GM21737 (cell line): ENCODE data around the gene TULP3.

ENCODE experiments used
- ATAC-seq: cut with Tn5 transposase; IDR thresholded peaks from one replicate; pipeline ENCODE4 v1.9.1; 2021; ENCODE audit warnings: mild to moderate bottlenecking, moderate library complexity; ENCODE audit not compliant: unreplicated experiment

TULP3 gene

DNA sequence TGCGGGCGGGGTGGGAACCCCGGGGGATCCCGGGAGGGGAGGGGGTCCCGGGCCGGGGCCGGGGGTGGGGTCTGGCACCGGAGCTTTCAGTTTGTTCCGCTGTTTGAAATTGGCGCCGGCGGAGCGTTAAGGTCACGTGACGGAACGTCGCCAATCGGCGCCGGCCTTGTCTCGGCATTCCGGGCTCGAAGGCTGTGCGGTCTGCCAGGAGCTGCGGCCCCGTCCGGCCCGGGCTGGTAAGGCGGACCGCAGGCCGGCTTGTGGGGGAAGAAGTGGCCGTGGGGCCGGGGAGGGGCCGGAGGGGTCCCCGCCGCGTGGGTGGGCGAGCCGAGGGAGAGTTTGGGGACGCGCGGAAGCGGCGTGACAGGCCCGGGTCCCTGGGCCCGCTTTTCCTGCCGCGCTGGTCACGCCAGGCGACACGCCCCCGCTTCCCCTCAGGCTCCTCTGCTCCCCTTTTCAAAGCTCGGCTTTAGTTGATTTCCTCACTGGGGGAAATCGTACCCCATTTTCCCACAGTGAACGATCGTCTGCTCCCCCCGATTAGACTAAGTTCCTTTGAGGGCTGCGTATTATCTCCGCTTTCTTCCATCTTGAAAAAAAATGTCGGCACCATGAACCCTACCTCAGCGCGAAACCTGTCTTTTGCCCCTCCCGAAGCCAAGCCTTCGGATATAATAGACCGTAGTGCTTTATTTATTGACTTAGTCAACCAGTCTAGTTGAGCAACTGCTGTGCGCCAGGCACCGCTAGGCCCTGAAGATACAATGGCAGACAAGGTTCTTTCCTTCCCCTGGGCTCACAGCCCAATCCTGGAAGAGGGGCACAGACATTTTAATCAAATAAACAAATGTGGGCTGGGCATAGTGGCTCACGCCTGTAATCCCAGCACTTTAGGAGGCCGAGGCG, 13.4 kb upstream of the TULP3 start, which contains the start of the genes FOXM1 and RHNO1:
Gene FOXM1 (minus strand): TSS at position 128 of the 906 bp plus-strand sequence. CDS start 2,696 bp downstream, outside the sequence.
Gene RHNO1 (plus strand): TSS at position 177 of the 906 bp plus-strand sequence. CDS start 8,144 bp downstream, outside the sequence.
- peak; percentile 74 for ATAC-seq

- ATAC-seq: no peak
Observed at GRCh38 chr12:2877953-2878732, 12.5 kb upstream of the TULP3 start.

DNA sequence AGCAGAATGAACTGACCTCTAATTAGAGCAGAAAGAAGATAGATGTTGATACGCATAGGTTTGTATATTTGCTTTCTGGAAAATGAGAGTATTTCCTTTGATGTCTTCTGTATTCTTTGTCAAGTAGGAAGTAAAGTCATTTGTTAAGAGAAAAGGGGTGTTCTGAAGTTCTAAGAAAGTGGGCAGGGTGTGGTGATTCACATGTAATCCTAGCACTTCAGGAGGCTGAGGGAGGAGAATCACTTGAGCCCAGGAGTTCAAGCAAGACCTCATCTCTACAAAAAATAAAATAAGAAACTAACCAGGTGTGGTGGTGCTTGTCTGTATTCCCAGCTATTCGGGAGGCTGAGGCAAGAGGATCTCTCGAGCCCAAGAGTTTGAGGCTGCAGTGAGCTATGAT, 10.8 kb upstream of the TULP3 start:
- ATAC-seq: no peak

DNA sequence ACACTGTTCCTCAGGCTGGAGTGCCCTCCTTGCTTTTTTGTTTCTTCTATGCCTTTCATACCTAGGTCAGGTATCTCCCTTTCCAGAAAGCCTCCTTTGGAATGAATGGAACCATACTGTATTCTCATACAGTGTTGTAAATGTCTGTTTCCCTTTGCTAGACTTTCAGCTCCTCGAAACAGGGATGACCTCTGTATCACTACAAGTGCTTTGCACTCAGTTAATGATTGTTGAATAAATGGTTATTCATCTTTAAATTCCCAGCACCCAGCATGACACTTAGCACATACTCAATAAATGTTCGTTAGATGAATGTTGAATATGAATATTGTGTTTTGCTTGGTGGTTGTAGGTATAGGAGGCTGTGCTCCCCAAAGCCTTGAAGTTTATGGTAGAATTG, 5.9 kb upstream of the TULP3 start:
- no peak for ATAC-seq

GRCh38 chr12:2886768-2887450, 3.8 kb upstream of the TULP3 start:
- no peak for ATAC-seq

DNA sequence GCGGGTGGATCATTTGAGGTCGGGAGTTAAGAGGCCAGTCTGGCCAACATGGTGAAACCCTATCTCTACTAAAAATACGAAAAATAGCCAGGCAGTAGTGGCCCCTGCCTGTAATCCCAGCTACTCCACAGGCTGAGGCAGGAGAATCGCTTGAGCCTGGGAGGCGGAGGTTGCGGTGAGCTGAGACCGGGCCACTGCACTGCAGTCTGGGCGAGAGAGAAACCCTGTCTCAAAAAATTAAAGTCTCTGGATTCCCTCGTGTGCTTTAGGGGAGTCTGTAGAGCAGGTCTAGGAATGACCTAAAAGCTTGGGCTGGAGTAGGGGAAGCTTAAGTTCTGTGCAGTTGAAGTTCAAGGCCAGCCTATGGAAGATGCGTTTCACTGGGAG, 697 bp upstream of the TULP3 start:
- peak; percentile 2 for ATAC-seq

- ATAC-seq: peak; percentile 21
Observed at GRCh38 chr12:2891240-2892053, 756 bp downstream of the TULP3 start.

DNA sequence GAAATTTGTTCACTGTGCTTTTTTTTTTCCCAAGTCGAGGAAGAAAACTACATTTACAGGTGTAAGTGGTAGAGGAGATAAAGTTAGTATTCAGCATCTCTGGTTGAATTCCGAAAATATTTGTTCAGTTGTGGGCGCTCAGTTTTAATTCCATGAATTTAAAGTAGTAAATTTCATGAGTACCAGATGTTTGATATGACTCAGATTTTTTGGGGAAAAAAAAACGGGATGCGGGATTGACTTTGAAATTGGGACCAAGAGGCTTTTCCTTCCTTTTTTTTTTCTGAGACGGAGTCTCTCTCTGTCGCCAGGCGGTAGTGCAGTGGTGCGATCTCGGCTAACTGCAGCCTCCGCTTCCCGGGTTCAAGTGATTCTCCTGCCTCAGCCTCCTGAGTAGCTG, 1.6 kb downstream of the TULP3 start:
- no peak for ATAC-seq

DNA sequence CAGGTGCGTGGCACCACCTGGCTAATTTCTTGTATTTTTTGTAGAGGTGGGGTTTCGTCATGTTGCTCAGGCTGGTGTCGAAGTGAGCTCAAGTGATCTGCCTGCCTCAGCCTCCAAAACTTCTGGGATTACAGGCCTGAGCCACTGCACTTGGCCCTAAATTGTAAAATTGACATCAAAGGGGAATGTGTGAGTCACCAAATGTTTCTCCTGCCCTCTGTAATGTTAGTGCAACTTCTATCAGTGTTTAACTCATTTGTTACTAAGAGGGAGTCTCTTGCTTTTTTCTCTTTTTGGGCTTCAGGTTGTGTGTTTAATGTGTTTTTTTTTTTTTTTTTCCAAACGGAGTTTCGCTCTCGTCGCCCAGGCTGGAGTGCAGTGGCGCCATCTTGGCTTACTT, 2.3 kb downstream of the TULP3 start:
- no peak for ATAC-seq

DNA sequence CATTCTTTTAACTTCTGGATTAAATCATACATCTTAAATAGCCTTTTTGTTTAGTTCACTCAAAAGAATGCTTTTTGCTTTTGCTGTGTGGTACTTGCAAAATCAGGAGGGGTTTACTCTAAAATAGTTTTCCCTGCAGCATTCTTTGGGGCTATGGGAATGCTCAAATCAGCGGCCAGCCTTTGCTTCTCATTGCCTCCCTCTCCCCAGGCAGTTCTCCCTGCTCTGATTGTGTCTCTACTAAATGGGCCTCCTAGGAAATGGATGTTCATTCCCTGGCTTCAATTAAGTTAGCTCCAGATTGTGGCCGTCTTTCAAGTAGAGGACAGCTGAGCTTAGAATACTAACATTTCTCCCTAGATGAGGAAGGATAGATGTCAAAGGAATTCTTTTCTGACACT, 4.4 kb downstream of the TULP3 start:
- ATAC-seq: no peak

GRCh38 chr12:2895511-2895910, 4.8 kb downstream of the TULP3 start:
- ATAC-seq: no peak

- ATAC-seq: no peak
Observed at GRCh38 chr12:2897418-2897817, 6.7 kb downstream of the TULP3 start.

GRCh38 chr12:2900642-2901041, 10.0 kb downstream of the TULP3 start:
- no peak for ATAC-seq

- ATAC-seq: no peak
Observed at GRCh38 chr12:2902272-2902880, 11.7 kb downstream of the TULP3 start.

- no peak for ATAC-seq
Observed at GRCh38 chr12:2904260-2904659, 13.6 kb downstream of the TULP3 start.

DNA sequence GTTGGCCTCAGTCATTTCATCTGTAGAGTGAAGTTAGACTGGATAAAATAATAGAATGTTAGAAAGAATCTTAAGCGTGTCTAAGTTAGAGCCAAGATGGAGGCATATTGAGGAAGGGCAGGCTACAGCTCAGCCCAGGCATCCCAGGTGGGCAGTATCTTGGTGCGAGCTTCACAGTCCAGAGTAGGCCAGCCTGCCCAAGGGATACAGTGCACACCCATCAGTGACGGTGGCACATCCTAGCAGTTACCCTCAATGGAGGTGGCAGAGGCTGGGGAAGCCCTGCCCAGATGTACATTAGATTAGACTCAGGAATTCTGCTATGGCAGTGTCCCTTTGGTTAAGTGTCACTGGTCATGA, 21.5 kb downstream of the TULP3 start:
- no peak for ATAC-seq

- no peak for ATAC-seq
Observed at GRCh38 chr12:2919249-2919648, 28.6 kb downstream of the TULP3 start.

DNA sequence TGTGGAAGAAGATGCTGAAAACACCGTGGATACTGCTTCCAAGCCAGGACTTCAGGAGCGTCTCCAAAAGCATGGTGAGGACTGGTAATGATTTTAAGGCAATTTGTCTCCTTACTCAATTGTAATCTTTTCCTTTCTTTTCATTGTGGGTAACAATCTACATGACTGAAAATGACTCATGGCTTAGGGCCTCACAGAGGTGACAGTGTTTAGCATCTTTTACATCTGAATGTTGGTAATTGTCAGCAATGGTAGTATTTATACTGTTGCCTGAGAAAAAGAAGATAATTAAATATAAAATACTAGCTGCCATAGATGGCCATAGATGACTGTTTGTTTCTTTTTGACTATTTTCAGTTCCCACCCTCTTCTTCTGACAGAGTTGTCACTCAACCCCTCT, 31.6 kb downstream of the TULP3 start:
- ATAC-seq: no peak

- ATAC-seq: no peak
Observed at GRCh38 chr12:2923057-2923456, 32.4 kb downstream of the TULP3 start.

- no peak for ATAC-seq
Observed at GRCh38 chr12:2924019-2924418, 33.3 kb downstream of the TULP3 start.
